Bronchial epithelial cell (primary cell): Measurements from ENCODE around the gene INTS1. TPM values are rescaled to one million over a fixed set of nuclear protein-coding genes. Genes with fewer than 3 reads are reported as not detected.

Source experiments
- DNase-seq: peaks from one replicate; pipeline ENCODE4 v3.0.0-alpha.2; 2010; ENCODE audit warnings: low read depth
- FAIRE-seq: peaks from 2 replicates; lab custom pipeline; 2011; peaks lifted over from hg19 to GRCh38; lab: Jason Lieb, UNC
- H3K27me3 ChIP-seq: 2 replicates; pipeline ENCODE4 v1.5.1; 2011; ENCODE audit warnings: low read length; ENCODE audit not compliant: control insufficient read depth, insufficient read depth
- H3K36me3 ChIP-seq: 2 replicates; pipeline ENCODE4 v1.5.1; 2011; ENCODE audit warnings: low read length; ENCODE audit not compliant: control insufficient read depth, insufficient read depth
- H3K4me3 ChIP-seq: 2 replicates; pipeline ENCODE4 v1.5.1; 2011; ENCODE audit warnings: mild to moderate bottlenecking, low read depth, low read length, control low read depth
- total RNA-seq: library from RNA; depleted of rRNA; stranded (reverse); fragments of >200 nt; gene quantifications from 2 replicates; pipeline ENCODE4 v1.2.1, GENCODE V29; 2014
- TF ChIP-seq, protein P1 (sequence below): IDR thresholded peaks from 2 replicates; pipeline ENCODE4 v1.5.1; 2011; ENCODE audit warnings: mild to moderate bottlenecking, moderate library complexity, low read length, control low read depth, inconsistent platforms; ENCODE audit not compliant: insufficient read depth, severe bottlenecking

INTS1 gene
- total RNA-seq, 1 donor from 2014 or later: 18.7 TPM

DNA sequence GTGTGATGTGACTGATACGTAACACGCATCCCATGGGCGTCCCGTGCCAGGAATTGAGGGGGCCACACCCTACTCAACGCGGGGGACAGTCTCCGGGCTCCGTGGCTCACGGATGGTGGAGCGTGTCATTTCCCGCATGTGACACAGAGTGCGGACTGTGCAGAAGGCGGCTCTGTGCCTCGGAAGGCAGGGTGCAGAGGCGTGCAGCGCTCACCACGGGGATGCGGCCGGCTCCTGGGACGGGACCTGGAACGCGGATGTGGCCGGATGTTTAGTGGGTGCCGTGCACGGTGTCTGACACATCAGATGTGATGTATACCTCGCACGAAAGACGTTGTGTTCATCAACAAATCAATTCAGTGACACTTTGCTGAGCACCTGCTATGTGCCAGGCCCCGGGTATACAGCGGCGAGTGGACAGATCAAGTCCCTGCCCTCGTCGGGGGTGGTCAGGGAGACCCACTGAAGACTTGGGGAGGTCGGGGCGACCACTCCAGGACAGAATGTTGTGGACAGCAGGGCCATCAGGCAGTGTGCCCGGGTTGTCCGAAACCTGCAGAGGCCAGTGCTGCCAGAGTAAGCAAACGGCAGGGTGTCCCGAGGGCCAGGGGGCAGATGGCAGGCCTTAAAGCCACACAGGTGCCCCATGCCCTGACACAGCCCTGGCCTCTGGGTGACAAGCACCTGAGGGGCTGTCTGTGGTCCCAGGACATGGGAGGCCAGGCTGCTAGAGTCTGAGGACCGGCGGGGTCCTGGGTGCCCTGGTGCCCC is 83.0 kb downstream of the INTS1 start:
- FAIRE-seq (no peak), DNase-seq (no peak)
- no peak overlapping the region for H3K4me3 ChIP-seq
- TF ChIP-seq, protein P1, sequence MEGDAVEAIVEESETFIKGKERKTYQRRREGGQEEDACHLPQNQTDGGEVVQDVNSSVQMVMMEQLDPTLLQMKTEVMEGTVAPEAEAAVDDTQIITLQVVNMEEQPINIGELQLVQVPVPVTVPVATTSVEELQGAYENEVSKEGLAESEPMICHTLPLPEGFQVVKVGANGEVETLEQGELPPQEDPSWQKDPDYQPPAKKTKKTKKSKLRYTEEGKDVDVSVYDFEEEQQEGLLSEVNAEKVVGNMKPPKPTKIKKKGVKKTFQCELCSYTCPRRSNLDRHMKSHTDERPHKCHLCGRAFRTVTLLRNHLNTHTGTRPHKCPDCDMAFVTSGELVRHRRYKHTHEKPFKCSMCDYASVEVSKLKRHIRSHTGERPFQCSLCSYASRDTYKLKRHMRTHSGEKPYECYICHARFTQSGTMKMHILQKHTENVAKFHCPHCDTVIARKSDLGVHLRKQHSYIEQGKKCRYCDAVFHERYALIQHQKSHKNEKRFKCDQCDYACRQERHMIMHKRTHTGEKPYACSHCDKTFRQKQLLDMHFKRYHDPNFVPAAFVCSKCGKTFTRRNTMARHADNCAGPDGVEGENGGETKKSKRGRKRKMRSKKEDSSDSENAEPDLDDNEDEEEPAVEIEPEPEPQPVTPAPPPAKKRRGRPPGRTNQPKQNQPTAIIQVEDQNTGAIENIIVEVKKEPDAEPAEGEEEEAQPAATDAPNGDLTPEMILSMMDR: no peak
- no peaks in the 10 kb centered on the region for H3K36me3 ChIP-seq
- peaks cover 5% of the 10 kb centered on the region for H3K27me3 ChIP-seq

Other genes with a start within 250 kb of the INTS1 start
- 13.7 and 14.2 TPM in 2 replicates for gene MICALL2, start 44.9 kb downstream of the INTS1 start, total RNA-seq
- 21.8 and 28.7 TPM in 2 replicates for gene MAFK, start 26.3 kb upstream of the INTS1 start, total RNA-seq
- gene TMEM184A, start 51.8 kb upstream of the INTS1 start, total RNA-seq: 9.0 and 43.8 TPM in 2 replicates
- 50.8 and 55.2 TPM in 2 replicates for gene PSMG3, start 65.6 kb upstream of the INTS1 start, total RNA-seq
- gene ELFN1, start 165.9 kb upstream of the INTS1 start, total RNA-seq: under 0.01 TPM in 1 of 2 replicates, not detected in the other